Choroid plexus epithelial cell (primary cell): ENCODE data around the gene RARB.
A peak's percentile ranks its signal among the peaks of the same experiment; 100 is the strongest.

Experiments
- DNase-seq: peaks from one replicate; pipeline ENCODE4 v3.0.0-alpha.2; 2010; ENCODE audit warnings: low read depth
- H3K4me3 ChIP-seq: 2 replicates; pipeline ENCODE4 v1.5.1; 2011; ENCODE audit warnings: low read depth, mild to moderate bottlenecking, control low read depth, low read length, moderate library complexity
- TF ChIP-seq, protein P1 (sequence below): conservative IDR thresholded peaks from 2 replicates; pipeline ENCODE4 v1.5.1; 2011; ENCODE audit warnings: low read depth, mild to moderate bottlenecking, control low read depth, inconsistent platforms, low read length, moderate library complexity

RARB gene

DNA sequence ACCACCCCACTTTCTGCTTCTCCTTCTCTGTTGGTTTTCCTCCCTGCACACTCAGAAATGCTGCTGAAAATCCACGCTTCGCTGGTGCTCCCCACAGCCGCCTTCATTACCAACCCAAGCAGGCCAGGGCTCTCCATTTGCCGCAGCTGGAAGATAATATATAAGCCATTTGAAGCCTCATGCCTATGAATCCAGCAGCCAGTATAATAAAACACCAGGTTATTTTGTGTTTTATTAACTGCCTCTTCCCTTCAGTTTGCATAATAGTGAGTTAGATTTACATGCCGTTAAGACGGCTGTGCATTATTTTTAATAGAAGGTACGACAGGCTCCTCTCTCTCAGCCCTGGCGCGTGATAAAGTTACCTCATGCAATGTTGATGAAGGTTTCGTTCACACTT, 150.0 kb downstream of the RARB start:
- DNase-seq, result no peak
- TF ChIP-seq, protein P1, sequence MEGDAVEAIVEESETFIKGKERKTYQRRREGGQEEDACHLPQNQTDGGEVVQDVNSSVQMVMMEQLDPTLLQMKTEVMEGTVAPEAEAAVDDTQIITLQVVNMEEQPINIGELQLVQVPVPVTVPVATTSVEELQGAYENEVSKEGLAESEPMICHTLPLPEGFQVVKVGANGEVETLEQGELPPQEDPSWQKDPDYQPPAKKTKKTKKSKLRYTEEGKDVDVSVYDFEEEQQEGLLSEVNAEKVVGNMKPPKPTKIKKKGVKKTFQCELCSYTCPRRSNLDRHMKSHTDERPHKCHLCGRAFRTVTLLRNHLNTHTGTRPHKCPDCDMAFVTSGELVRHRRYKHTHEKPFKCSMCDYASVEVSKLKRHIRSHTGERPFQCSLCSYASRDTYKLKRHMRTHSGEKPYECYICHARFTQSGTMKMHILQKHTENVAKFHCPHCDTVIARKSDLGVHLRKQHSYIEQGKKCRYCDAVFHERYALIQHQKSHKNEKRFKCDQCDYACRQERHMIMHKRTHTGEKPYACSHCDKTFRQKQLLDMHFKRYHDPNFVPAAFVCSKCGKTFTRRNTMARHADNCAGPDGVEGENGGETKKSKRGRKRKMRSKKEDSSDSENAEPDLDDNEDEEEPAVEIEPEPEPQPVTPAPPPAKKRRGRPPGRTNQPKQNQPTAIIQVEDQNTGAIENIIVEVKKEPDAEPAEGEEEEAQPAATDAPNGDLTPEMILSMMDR, result no peak
- H3K4me3 ChIP-seq, result no peak overlapping the region

DNA sequence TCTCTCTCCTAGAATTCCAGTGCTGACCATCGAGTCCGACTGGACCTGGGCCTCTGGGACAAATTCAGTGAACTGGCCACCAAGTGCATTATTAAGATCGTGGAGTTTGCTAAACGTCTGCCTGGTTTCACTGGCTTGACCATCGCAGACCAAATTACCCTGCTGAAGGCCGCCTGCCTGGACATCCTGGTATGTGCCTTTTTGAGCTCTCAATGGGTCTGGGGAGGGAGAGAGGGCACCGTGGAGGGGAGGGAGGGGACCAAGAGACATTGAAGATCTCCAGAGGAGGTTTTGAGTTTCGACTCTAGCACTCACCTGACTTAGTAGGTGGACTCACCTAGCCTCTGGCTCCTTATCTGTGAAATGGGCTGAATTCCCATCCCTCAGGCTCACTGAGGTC, 152.5 kb downstream of the RARB start:
- no peak overlapping the region for H3K4me3 ChIP-seq
- no peak for DNase-seq
- TF ChIP-seq, protein P1, result no peak

DNA sequence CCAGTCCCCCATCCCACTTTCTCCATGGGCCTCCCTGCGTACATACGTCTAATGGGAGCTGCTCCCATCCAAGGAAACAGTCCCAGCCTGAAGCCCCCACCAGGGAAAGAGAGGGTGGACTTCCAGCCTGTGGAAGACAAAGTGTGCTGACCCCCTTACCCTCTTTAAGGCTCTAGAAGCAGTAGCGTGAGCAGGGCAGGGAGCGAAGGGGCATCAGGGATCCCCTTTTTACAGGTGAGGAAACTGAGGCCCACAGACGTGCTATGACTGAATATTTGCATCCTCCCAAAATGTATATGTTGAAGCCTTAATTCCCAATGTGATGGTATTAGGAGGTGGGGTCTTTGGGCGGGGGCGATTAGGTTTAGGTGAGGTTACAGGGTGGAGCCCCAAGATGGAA, 153.3 kb downstream of the RARB start:
- TF ChIP-seq, protein P1, result no peak
- DNase-seq, result no peak
- H3K4me3 ChIP-seq, result no peak overlapping the region

DNA sequence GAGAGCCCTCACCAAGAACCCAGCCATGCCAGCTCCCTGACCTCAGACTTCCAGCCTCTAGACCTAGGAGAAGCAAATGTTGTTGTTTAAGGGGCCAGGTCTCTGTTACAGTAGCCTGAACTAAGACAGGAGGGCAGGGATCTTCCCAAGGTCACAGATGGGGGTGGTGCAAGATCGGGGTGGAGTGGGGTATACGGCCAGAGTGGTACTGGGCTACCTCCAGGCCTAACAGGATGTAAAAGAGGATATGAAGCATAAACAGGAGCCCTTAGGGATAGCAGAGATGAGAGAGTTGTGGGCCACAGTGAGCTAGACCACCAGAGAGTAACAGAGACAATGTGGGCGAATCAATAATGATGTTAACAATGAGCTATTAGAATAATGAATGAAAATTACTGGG, 153.8 kb downstream of the RARB start:
- TF ChIP-seq, protein P1, result no peak
- DNase-seq, result no peak

DNA sequence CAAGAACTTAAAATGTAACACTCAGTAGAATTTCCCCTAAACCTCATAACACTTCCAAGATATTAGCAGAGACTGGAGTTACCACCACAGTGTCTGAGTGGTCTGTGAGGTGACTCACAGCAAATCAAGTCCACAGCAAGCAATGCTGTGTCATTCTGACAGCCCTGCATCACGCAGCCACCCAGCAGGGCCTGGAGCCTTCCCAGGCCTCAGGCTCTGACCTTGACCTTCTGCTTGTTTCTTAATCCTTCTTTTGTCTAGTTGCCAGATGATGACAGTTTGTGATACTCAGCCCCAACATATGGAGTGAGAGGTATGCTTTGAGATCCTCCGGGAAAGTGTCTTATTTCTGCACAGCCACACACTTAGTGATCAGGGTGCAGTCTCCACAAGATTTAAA, 154.2 kb downstream of the RARB start:
- TF ChIP-seq, protein P1, result no peak
- no peak overlapping the region for H3K4me3 ChIP-seq
- DNase-seq, result peak; percentile 97

More for the DNA sequence above, 153.8 kb downstream of the RARB start:
- H3K4me3 ChIP-seq, result no peak overlapping the region

DNA sequence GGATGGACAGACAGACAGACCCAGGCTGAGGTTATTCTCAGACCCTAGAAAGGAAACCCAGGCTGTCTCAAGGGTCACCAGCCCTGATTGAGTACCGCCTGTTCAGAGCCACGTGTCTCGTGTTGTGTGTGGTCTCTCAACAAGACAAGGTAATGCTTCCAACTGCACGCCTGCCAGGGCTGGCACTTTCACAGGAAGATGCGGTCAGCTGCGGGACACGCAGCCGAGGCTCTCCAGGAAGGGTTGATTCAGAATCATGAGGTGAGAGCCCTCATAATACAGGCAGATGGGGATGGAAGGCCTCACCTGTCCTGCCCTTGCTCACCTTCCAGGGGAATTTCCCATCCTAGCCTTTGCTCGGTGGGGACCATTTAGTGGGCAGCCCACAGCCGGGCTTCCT, 155.3 kb downstream of the RARB start:
- TF ChIP-seq, protein P1, result no peak
- no peak overlapping the region for H3K4me3 ChIP-seq
- DNase-seq, result no peak

DNA sequence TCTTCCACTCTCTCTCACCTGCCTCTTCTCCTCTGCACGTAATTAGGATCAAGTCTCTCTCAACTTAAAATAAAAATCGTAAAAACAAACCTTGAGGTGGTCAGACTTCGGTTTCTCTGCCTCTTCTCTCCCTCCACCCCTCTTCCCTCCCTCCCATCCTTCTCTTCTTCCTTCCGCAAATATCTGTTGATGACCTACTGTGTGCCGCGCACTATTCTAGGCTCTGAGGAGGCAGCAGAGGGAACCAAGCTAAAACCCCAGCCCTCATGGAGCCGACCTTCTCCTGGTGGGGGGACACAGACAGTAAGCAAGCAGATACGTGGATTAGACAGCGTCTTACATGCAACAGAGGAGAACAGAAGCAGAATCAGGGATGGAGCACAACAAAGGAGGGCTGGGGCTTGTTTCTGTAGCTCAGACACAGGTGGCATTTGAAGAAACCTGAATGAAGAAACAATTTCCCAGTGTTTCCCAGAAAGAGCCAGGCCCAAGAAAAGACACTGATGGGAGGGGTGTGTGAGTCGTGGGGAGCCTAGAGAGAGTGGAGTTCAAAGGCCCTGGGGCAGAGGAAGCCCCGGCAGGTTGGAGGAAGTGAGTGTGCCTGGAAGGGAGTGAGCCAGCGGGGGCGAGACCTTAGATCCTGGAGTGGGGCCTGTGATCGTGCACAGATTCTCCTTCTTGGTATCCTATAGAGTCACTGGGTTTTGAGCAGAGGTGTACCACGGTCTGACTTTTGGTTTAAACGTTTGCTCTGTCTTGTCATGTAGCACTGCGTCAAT, 156.1 kb downstream of the RARB start:
- H3K4me3 ChIP-seq, result no peak overlapping the region
- no peak for DNase-seq
- TF ChIP-seq, protein P1, result no peak
